ENCODE results near the gene PLCH1.

Gene PLCH1

DNA sequence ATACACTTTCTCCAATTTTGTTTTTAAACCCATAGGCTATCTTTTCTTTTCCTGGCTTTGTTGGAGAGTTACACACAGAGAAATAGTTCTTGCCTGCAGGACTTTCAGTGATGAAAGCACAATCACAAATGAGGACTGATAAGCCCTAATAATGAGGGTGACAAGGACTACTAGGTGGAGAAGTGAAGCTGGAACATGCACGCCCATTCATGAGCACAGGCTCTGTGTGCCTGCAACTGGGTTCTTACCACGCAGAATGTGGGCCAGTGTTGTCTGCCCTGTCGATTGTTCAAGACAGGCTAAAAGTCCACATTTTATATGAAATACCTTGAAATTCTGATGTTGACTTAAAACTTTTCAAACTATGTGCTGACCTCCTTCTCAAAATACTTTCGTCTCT is 289.1 kb downstream of the PLCH1 start:
- no peak for DNase-seq (ENCODE audit: low read depth)

GRCh38 chr3:155453512-155453911 is 291.4 kb downstream of the PLCH1 start:
- no peak for DNase-seq (ENCODE audit: low read depth)

DNA sequence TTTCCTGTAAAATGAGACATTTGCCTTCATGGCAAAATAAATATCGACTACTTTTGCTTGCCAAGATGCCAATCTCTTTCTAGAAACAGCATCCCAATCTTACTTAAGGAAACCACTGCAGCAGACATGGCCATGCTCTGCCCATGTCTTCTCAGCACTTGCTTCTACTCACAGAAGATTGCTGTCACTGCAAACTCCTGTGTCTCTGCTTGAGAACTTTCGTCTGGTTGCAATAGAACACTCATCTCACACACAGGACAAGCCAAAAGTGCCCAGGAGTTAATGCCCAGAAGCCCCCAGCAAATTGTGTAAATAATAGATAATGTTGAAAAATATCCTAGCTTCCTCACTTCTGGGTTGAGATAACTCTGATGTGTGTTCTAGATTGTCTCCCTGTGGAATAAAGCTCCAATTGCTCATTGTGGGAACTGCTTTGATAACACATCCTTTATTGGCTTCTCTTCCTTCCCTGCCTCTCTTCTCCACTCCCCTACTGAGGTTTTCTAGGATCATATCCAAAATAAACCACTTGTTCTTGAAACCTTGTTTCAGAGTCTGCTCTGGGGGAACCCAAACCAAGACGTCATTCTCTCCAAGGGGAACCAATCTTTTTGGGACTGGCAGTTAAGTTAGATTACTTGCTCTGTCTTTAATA is 295.1 kb downstream of the PLCH1 start:
- no peak for DNase-seq (ENCODE audit: low read depth)

GRCh38 chr3:155448531-155448930 is 296.3 kb downstream of the PLCH1 start:
- DNase-seq (ENCODE audit: low read depth): no peak

DNA sequence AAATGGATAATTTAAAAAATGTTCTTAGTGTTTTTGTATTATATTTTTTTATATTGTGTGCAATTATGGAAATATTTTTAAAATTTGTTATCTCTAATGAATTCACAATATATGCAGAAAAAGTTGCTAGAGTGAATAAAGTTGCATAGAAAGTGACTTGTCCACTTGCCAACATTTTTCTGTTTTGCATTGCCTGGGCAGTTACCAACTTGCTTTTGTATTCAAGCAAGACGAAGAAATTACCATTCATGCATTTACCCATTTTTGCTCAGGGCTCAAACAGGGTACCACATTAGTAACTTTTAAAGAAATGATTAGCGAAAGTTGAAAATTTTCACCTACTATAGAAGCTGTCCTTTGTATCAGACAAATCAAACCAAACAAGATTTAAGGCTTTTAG is 298.5 kb downstream of the PLCH1 start:
- no peak for DNase-seq (ENCODE audit: low read depth)

DNA sequence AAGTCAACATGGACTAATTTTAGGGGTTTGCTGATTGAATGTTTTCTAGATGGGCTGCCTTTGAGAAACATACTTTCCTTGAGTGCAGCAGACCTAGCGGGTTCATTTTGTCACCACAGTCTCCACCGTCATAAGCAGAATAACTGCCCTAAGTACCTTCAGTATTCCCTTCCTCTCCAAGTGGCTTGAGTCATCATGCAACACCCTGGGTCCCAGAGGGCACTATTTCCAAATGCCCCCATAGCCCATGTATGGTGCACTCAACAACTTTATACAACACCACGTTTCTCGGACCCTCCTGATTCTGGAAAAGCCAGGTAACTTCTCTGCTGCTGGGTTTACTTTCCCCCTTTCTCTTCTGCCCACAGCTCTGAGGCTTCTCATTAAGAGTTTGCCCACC is 300.1 kb downstream of the PLCH1 start:
- no peak for DNase-seq (ENCODE audit: low read depth)

DNA sequence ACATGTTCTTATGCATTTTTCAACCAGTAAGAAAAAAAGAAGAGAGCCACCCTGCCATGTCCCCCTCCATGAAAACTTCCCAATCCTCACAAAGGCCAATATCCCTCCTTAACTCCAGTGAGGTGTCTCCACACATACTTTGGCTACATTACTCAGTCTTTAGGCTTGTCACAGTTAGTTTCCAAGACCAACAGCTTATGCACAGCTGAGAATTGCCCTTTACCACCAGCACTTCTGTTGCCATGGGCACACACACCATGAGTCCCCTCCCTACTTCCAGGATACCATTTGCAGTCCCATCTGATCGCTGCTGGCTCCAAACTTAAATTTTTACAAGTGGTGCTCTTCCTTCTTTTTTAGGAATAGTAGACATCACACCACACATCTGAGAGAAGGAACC is 301.1 kb downstream of the PLCH1 start:
- no peak for DNase-seq (ENCODE audit: low read depth)

GRCh38 chr3:155442072-155442471 is 302.8 kb downstream of the PLCH1 start:
- DNase-seq (ENCODE audit: low read depth): no peak

DNA sequence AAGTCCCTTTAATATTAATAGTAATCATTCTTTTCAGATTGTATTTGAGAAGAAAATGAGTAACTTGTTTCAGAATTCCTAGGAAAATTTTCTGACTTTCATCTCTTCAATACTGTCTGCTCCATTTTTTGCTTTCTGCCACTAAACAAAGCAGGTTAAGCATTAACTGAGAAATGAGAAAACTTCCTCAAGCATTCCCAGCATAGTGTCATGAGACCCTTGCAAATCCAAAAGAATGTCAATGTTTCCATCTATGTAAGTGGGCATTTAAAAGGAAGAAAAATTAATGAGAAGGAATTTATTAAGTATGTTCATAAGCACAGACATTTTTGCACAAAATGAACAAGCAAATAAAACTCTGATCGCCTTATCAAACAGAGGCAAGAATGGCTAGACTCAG is 303.4 kb downstream of the PLCH1 start:
- DNase-seq (ENCODE audit: low read depth): no peak

DNA sequence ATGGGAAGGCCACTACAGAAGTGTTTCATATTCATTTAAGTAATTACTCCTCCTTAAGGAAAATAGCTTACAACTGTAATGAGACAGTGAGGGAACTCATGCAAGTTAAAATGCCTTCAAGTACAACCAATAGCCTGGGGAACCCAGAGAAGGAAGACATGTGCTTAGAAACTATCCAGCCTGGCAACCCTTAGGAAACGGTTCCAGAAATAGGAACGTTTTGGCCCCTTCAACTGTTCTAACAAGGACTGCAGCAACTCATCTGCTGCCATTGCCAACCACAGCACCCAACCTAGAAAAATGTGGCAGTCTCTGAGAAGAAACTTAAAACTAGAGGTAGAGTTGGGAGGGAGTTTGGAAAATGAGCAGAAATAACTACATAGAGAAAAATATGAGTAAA is 303.8 kb downstream of the PLCH1 start:
- no peak for DNase-seq (ENCODE audit: low read depth)

- no peak for DNase-seq (ENCODE audit: low read depth)
Measured at GRCh38 chr3:155435821-155436220, 309.1 kb downstream of the PLCH1 start.

GRCh38 chr3:155431856-155432570 is 312.9 kb downstream of the PLCH1 start:
- DNase-seq (ENCODE audit: low read depth): no peak

GRCh38 chr3:155428563-155428962 is 316.3 kb downstream of the PLCH1 start:
- DNase-seq (ENCODE audit: low read depth): no peak

DNA sequence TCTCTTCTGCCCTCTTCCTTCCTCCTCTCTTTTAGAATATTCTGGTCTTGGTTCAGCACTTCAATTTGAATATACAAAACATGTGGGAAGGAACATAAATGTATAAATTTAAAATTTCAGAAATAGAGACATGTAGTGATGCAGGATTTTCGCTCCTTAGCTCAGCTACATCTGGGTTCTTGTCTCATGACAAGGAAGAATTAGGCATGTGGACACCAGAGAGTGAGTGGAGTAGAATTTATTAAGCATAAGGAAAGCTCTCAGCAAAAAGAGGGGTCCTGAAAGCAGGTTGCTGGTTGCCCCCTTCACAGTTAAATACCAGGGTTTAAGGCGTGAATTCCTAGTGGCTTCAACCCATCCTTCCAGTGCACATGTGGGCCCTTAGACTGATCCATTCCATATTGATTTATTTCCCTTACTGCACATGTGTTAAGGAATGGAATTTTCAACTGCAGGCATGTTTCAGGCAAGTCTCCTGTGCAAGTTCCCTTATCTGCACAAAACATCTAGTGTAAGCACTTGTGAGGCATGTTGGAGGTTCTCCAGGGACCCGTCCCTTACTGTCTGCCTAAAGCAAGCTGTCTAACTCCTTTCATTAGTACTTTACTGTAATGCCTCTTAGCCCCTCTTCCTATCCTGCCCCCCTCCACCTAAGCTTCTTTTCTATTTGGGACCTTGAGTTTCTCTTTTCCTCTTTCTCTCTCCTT is 318.2 kb downstream of the PLCH1 start:
- DNase-seq (ENCODE audit: low read depth): no peak

DNA sequence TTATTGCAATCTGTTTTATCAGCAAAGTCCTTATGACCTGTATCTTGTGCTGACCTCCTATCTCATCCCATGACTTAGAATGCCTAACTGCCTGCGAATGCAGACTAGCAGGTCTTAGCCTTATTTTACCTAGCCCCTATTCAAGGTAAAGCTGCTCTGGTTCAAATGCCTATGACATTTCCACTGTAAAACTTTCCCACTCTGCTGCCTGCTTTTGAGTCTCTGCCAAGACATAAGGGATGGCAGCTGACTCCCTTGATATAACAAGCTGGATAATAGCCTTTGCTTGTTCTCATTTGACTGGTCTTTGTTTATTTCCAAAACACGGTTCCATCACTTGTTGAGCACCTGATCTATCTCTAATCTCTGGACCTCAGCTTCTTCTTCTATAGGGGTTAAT is 319.5 kb downstream of the PLCH1 start:
- DNase-seq (ENCODE audit: low read depth): no peak

DNA sequence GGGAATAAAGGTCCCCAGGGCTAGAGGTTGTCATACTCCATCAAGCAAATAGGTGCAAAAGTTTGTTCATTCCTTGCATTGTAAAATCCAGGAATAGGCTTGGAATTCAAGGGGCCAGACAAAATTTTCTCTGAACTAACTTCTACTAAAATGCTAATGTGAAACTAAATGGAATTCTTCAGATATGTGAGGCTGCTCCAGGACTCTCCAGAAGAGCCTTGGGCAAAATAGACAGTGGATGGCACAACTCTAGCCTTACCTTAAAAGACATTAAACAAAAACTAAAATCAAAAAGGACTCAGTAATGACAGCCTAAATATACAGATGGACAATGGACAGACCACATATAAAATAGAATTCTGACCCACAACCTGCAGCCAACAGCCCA is 320.6 kb downstream of the PLCH1 start:
- DNase-seq (ENCODE audit: low read depth): no peak

DNA sequence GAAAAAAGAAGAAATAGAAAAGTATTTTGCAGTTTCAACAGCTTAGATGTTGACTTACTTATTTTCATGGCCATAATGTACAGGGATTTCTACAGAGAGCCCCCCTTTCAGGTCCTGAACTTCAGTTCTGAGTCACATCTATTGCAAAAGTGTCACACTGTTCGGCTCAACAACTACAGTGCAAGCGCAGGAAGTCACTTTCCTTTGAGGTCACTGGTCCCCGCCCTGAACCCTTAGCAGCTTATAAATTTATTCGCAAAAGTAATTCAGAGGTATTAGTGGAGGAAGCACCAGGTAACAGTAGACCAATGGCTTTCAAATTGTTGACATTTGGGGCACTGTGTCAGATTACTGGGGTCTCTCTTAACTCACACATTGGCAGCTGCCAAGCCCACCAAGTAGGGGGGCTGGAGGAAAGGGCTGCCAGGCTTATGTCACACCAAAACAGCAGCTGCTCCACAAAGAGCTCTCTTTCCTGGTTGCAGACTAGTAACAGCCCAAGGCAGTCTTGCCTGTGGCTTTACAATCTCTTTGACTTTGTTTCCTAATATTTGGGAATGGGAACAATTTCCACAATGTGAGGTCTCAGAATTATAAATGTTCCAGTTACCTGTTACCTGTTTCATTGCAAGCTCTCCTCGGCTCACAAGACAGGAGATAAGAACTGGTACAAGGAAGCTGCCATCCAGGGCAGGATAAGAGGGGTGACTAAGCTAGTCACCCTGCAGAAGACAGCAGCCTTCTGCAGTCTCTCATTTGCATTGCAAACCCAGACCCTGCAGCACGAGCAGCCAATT is 321.1 kb downstream of the PLCH1 start:
- no peak for DNase-seq (ENCODE audit: low read depth)

DNA sequence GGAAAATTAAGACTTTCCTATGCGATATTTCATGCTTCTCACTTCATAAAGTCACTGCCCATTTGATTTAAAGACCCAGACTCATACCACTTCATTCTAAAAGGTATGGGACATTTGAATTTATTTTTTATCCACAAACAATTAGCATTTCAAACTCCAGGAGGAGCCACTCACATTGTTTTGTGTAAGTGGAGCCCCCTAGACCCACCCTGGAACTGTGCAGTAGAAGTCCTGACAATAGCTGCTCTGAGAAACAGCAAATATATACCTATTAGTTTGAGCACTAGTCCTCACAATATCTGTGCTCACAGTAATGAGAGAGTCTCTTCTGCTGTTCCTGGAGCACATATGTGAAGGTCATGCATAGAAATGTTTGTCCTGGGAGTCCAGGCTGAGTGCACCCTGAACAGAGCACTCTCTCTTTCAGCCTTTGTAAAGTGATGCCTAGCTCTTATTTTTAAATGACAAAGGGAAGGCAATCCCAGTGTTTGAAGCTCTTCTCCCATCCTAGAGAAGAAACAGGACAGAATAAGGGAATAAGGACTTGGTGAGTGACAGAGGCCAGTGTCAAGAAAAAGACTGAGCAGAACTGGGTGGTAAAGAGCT is 323.9 kb downstream of the PLCH1 start:
- no peak for DNase-seq (ENCODE audit: low read depth)

DNA sequence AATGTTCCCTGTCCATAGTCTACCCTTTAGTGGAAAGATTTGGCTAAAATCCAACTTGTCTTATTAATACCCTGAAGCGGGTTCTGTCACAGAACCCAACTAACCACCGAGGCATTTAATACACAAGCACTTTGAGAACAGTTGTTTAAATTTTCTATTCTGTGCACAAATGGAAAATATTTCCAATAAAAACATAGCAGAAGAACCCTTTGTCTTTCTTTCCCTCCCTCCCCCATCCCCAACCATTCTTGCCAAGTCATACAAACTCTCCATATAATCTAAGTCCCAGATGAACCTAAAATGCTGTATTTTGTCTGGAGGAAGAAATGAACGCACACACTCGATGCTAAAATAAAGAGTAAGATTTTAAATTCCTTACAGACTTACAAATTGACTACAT is 324.5 kb downstream of the PLCH1 start:
- no peak for DNase-seq (ENCODE audit: low read depth)

- DNase-seq (ENCODE audit: low read depth): no peak
Measured at GRCh38 chr3:155418407-155418806, 326.5 kb downstream of the PLCH1 start.

GRCh38 chr3:155417119-155417517 is 327.8 kb downstream of the PLCH1 start:
- DNase-seq (ENCODE audit: low read depth): no peak

DNA sequence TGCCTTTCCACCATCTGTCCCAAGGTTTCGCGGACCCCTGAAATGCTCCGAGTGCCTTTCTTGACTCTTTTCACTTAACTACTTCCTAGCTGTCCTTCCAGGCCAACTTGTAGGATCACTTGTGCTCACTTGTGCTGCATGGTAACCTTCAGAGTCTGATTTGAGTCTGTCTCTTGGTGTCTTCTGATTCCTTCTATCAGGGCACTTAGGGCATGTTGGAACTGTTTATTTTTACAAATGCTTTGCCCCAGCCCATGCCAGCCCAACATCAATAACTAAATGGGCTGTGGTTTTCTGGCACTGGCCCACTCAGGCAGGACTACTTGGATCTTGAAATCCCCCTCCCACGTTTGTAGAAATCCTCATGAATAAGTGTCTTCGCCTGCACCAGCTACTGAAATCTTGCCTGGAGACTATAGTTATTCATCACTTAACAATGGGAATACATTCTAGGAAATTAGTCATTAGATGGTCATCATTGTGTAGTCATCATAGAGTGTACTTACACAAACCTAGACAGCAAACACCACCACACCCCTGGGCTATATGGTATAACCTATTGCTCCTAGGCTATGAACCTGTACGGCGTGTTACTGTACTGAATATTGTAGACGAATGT is 328.3 kb downstream of the PLCH1 start:
- no peak for DNase-seq (ENCODE audit: low read depth)

Measured in activated T-cell treated with anti-CD3 and anti-CD28 coated beads for 1 hour (primary cell).